Mesendoderm (in vitro differentiated cells): ENCODE results near the gene PGC.

Experiments
- DNase-seq: peaks from one replicate; pipeline ENCODE4 v3.0.0; 2013
- H2AK5ac ChIP-seq: 2 replicates; pipeline ENCODE4 v1.6.1; 2013; ENCODE audit warnings: low read length, inconsistent platforms
- H2BK120ac ChIP-seq: 2 replicates; pipeline ENCODE4 v1.6.1; 2013; ENCODE audit warnings: low read depth, mild to moderate bottlenecking, low read length, moderate library complexity, mixed read lengths
- H2BK15ac ChIP-seq: replicated peaks from 2 replicates; pipeline ENCODE4 v1.6.1; 2013; ENCODE audit warnings: low read depth, mild to moderate bottlenecking, moderate library complexity
- H2BK5ac ChIP-seq: 2 replicates; pipeline ENCODE4 v1.6.1; 2013; ENCODE audit warnings: low read length, inconsistent platforms
- H3K18ac ChIP-seq: 2 replicates; pipeline ENCODE4 v1.6.1; 2013; ENCODE audit warnings: mild to moderate bottlenecking, low read length, mixed read lengths
- H3K23ac ChIP-seq: one replicate; pipeline ENCODE4 v1.6.1; 2013; ENCODE audit warnings: low read length
- H3K27ac ChIP-seq: 2 replicates; pipeline ENCODE4 v1.5.1; 2013; ENCODE audit warnings: low read depth, mild to moderate bottlenecking, inconsistent platforms, low read length, moderate library complexity
- H3K27me3 ChIP-seq: 2 replicates; pipeline ENCODE4 v1.6.1; 2013; ENCODE audit warnings: low read length, control low read depth, mild to moderate bottlenecking, inconsistent platforms; ENCODE audit not compliant: insufficient read depth, poor library complexity
- H3K36me3 ChIP-seq: 2 replicates; pipeline ENCODE4 v1.6.1; 2013; ENCODE audit warnings: low read length, inconsistent platforms; ENCODE audit not compliant: control insufficient read depth, insufficient read depth
- H3K4ac ChIP-seq: one replicate; pipeline ENCODE4 v1.6.1; 2013; ENCODE audit warnings: low read depth, mild to moderate bottlenecking, low read length, moderate library complexity
- H3K4me1 ChIP-seq: 2 replicates; pipeline ENCODE4 v1.6.1; 2013; ENCODE audit warnings: low read depth, low read length, inconsistent platforms; ENCODE audit not compliant: control insufficient read depth
- H3K4me2 ChIP-seq: 2 replicates; pipeline ENCODE4 v1.6.1; 2013; ENCODE audit warnings: low read length
- H3K4me3 ChIP-seq: 2 replicates; pipeline ENCODE4 v1.5.1; 2013; ENCODE audit warnings: mild to moderate bottlenecking, low read length
- H3K56ac ChIP-seq: one replicate; pipeline ENCODE4 v1.6.1; 2013; ENCODE audit warnings: low read length
- H3K79me1 ChIP-seq: 2 replicates; pipeline ENCODE4 v1.6.1; 2013; ENCODE audit warnings: low read length, inconsistent platforms
- H3K79me2 ChIP-seq: 2 replicates; pipeline ENCODE4 v1.6.1; 2013; ENCODE audit warnings: mild to moderate bottlenecking, low read length; ENCODE audit not compliant: control insufficient read depth, insufficient read depth
- H3K9ac ChIP-seq: 2 replicates; pipeline ENCODE4 v1.6.1; 2013; ENCODE audit warnings: low read length, inconsistent platforms
- H4K5ac ChIP-seq: one replicate; pipeline ENCODE4 v1.6.1; 2013; ENCODE audit warnings: low read length
- H4K8ac ChIP-seq: one replicate; pipeline ENCODE4 v1.6.1; 2013; ENCODE audit warnings: low read depth, mild to moderate bottlenecking, control low read depth, low read length, moderate library complexity
- WGBS: extraction: QIAGEN DNeasy Blood & Tissue Kit; methylation state at CpG from one replicate; pipeline ENCODE4 v1.1.7; 2013; ENCODE audit warnings: low lambda C conversion rate, missing lambda C conversion rate; ENCODE audit not compliant: insufficient coverage; ENCODE audit errors: extremely low coverage; 5-methylcytosine and 5-hydroxymethylcytosine counted together

Gene PGC

DNA sequence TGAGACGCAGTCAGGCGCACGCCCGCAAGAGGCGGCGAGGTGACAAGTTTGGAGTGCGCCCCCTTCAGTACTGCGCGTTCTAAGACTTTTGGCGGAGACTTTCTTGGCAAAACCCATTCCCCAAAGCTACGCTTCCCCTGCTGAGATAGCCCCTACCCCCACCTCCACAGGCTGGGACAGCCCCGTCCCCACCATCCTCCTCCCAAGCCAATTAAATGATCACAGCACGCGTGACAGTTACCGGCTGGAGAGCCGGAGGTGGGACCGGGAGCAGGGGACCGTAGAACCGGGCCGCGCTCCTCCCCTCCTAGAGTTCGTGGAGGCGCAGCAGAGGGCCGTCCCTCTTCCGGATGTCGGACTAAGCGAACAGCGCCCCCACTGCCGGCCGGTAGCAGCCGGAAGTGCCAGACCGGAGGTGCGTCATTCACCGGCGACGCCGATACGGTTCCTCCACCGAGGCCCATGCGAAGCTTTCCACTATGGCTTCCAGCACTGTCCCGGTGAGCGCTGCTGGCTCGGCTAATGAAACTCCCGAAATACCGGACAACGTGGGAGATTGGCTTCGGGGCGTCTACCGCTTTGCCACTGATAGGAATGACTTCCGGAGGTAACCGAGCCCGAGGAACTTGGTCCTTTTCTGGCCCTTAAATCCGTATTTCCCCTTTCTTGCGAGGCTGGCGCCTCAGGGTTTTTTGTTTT lies 40.2 kb upstream of the PGC start, which contains the start of gene TOMM6:
TOMM6 (plus strand) TSS at position 476 of the 699 bp plus-strand sequence; CDS start at position 480, 4 bp downstream.
- peak within 1 kb of the TSS; percentile 98 for H2AK5ac ChIP-seq
- peaks cover 7% of the 10 kb centered on the region for H3K79me2 ChIP-seq
- peak within 1 kb of the TSS; percentile 98 for H3K4me2 ChIP-seq
- H3K56ac ChIP-seq, result peak within 1 kb of the TSS; percentile 99
- H2BK5ac ChIP-seq, result peak within 1 kb of the TSS; percentile 85
- peak within 1 kb of the TSS; percentile 26 for H4K5ac ChIP-seq
- WGBS, result no CpG with 5 or more reads among the region's 55 CpGs
- H3K9ac ChIP-seq, result peak within 1 kb of the TSS; percentile 99
- H3K18ac ChIP-seq, result peak within 1 kb of the TSS; percentile 64
- H3K4ac ChIP-seq, result peak within 1 kb of the TSS; percentile 95
- peaks cover 9% of the 10 kb centered on the region for H3K79me1 ChIP-seq
- no peak within 1 kb of the TSS for H3K23ac ChIP-seq
- H3K4me3 ChIP-seq, result peak within 1 kb of the TSS; percentile 100
- H3K27me3 ChIP-seq, result peaks cover 5% of the 10 kb centered on the region
- no peak within 1 kb of the TSS for H2BK15ac ChIP-seq
- peak within 1 kb of the TSS; percentile 87 for H4K8ac ChIP-seq
- H3K4me1 ChIP-seq, result no peaks in the 10 kb centered on the region
- peak; percentile 97 for DNase-seq
- H3K27ac ChIP-seq, result peak within 1 kb of the TSS; percentile 69
- H3K36me3 ChIP-seq, result peaks cover 7% of the 10 kb centered on the region
- H2BK120ac ChIP-seq, result no peak within 1 kb of the TSS

DNA sequence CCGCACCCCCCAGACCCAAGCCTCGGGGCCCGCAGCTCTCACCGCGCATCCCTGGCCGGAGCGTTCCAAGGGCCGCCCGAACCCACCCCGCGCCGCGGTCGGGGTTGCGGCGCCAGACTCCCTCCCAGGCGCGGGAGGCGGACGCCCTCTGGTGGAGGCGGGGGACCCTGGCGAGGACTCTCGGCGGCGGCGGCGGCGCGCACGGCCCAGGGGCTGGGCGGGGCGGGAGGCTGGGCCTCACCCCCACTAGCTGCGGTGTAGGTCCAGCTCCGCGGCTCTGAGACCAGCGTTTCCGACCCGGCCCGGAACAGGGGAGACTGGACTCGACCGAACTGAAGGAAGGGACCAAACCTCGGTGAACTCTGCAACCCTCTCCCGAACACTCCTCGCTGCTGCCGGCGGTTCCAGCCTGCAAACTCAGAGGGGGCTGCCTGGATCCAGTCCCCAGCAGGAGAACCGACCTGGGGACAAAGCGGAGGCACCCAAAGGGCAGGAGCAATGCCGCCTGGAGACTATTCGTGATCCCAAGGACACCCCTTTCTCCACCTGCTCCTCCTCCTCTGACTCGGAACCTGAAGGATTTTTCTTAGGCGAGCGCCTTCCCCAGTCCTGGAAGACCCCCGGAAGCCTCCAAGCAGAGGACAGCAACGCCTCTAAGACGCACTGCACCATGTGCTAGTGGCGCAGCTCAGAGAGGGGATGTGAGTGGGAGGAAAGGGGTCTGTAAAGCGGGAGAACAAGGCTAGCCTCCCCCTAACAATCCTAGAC lies 39.4 kb upstream of the PGC start:
- H2BK15ac ChIP-seq, result no peak overlapping the region
- H3K36me3 ChIP-seq, result peaks cover 7% of the 10 kb centered on the region
- H4K5ac ChIP-seq, result no peak overlapping the region
- H3K27ac ChIP-seq, result peak overlapping the region; percentile 57
- peak overlapping the region; percentile 97 for H3K56ac ChIP-seq
- peak; percentile 84 for DNase-seq
- no peak overlapping the region for H3K4ac ChIP-seq
- H4K8ac ChIP-seq, result no peak overlapping the region
- H3K79me2 ChIP-seq, result peaks cover 7% of the 10 kb centered on the region
- H3K4me3 ChIP-seq, result peak overlapping the region; percentile 71
- no peak overlapping the region for H3K18ac ChIP-seq
- no peak overlapping the region for H2BK120ac ChIP-seq
- no CpG with 5 or more reads among the region's 58 CpGs for WGBS
- no peaks in the 10 kb centered on the region for H3K4me1 ChIP-seq
- no peak overlapping the region for H2AK5ac ChIP-seq
- H3K23ac ChIP-seq, result no peak overlapping the region
- H2BK5ac ChIP-seq, result no peak overlapping the region
- peaks cover 9% of the 10 kb centered on the region for H3K79me1 ChIP-seq
- H3K27me3 ChIP-seq, result peaks cover 5% of the 10 kb centered on the region
- peak overlapping the region; percentile 98 for H3K4me2 ChIP-seq
- peak overlapping the region; percentile 88 for H3K9ac ChIP-seq

DNA sequence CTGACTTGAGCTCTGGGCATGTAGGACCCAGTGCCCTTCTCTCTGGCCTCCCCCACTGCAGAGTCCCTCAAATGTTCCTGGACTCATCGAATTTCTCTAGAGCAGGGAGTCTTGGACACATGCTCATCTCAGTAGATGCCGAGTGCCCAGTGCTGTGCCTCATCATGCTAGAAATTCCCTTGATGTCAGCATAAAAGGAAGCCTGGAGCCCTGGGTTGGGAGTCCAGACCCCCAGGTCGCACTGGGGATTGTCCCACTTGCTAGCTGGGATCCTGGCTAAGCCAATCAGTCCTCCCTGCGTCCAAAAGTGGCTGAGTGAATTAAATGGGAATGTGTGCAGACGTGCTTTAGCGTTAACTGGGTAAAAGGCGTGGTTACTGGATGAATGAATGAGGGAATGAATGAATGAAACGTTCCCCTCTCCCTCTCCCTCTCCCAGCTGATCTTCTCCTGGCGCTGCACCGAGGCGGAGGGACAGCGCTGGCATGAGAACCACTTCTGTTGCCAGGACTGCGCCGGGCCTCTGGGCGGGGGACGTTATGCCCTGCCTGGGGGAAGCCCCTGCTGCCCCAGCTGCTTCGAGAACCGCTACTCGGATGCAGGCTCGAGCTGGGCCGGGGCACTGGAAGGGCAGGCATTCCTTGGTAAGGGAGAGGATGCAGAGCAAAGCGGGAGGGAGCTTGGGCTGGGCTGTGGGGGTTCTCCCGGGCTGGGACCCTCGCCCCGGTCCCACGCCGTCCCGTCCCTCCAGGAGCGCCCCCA lies 38.7 kb upstream of the PGC start:
- no peak overlapping the region for H3K27ac ChIP-seq
- peaks cover 7% of the 10 kb centered on the region for H3K79me2 ChIP-seq
- H3K4me1 ChIP-seq, result no peaks in the 10 kb centered on the region
- H3K27me3 ChIP-seq, result peaks cover 5% of the 10 kb centered on the region
- no peak overlapping the region for H2AK5ac ChIP-seq
- no peak overlapping the region for H4K8ac ChIP-seq
- no peak overlapping the region for H2BK5ac ChIP-seq
- no peak overlapping the region for H3K4ac ChIP-seq
- H3K23ac ChIP-seq, result no peak overlapping the region
- H3K56ac ChIP-seq, result peak overlapping the region; percentile 69
- H3K18ac ChIP-seq, result no peak overlapping the region
- peak overlapping the region; percentile 6 for H3K4me3 ChIP-seq
- DNase-seq, result peak; percentile 48
- H4K5ac ChIP-seq, result no peak overlapping the region
- H3K4me2 ChIP-seq, result peak overlapping the region; percentile 21
- peaks cover 7% of the 10 kb centered on the region for H3K36me3 ChIP-seq
- peak overlapping the region; percentile 56 for H3K9ac ChIP-seq
- no peak overlapping the region for H2BK15ac ChIP-seq
- H2BK120ac ChIP-seq, result no peak overlapping the region
- peaks cover 9% of the 10 kb centered on the region for H3K79me1 ChIP-seq
- no CpG with 5 or more reads among the region's 29 CpGs for WGBS

DNA sequence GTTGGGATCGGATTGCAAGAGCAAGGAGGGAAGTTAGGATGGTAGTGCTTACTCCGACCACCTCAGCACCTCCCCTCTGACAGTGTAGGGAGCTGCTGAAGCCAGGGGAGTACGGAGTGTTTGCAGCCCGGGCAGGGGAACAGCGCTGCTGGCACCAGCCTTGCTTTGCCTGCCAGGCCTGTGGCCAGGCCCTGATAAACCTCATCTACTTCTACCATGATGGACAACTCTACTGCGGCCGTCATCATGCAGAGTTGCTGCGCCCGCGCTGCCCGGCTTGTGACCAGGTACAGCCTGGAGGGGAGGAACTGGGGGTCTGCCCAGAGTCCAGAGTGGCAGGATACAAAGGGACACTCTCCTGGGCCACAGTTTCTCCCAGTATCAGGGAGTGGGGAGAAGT lies 38.1 kb upstream of the PGC start:
- no peak overlapping the region for H2BK15ac ChIP-seq
- no peak overlapping the region for H3K23ac ChIP-seq
- WGBS, result no CpG with 5 or more reads among the region's 11 CpGs
- H3K4me2 ChIP-seq, result no peak overlapping the region
- H3K79me1 ChIP-seq, result peaks cover 9% of the 10 kb centered on the region
- H3K9ac ChIP-seq, result no peak overlapping the region
- H3K36me3 ChIP-seq, result peaks cover 7% of the 10 kb centered on the region
- peaks cover 5% of the 10 kb centered on the region for H3K27me3 ChIP-seq
- peaks cover 7% of the 10 kb centered on the region for H3K79me2 ChIP-seq
- no peak overlapping the region for H2BK5ac ChIP-seq
- H3K4me1 ChIP-seq, result no peaks in the 10 kb centered on the region
- no peak overlapping the region for H3K4ac ChIP-seq
- no peak overlapping the region for H2BK120ac ChIP-seq
- H3K56ac ChIP-seq, result peak overlapping the region; percentile 34
- no peak overlapping the region for H3K4me3 ChIP-seq
- no peak overlapping the region for H4K5ac ChIP-seq
- no peak overlapping the region for H2AK5ac ChIP-seq
- DNase-seq, result no peak
- H4K8ac ChIP-seq, result no peak overlapping the region
- H3K18ac ChIP-seq, result no peak overlapping the region
- no peak overlapping the region for H3K27ac ChIP-seq

DNA sequence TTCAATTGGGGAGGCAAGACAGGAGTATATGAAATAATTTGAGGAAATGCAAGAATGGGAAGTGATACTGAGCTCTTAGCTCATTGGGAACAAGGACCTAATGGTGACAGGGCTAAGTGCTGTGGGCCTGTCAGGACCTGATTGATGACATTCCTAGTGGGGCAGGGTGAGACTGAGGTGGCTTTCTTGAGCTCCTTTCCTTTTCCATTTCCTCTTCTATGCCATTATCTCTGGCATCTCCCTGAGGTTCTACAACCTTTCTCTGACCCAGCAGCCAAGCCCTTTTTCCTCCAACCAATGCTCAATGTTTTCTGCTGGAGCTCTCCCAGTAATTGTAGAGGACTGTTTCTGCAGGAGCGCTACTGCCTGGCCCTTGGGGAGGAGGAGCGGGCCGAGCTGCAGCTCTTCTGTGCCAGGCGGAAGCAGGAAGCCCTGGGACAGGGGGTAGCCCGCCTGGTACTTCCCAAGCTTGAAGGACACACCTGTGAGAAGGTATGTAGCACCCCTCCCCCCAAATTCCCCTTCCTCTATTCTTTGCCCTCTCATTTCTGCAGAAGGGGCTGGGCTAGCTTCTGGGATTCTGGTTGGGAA lies 37.5 kb upstream of the PGC start:
- peak; percentile 19 for DNase-seq
- Histone ChIP-seq H2BK120ac (no peak overlapping the region), H4K5ac (no peak overlapping the region), H4K8ac (no peak overlapping the region), H3K79me2 (peaks cover 7% of the 10 kb centered on the region), H3K27me3 (peaks cover 5% of the 10 kb centered on the region), H3K4me1 (no peaks in the 10 kb centered on the region), H3K4me3 (no peak overlapping the region), H2AK5ac (no peak overlapping the region), H3K4ac (no peak overlapping the region), H3K4me2 (no peak overlapping the region), H2BK5ac (no peak overlapping the region), H2BK15ac (no peak overlapping the region), H3K79me1 (peaks cover 7% of the 10 kb centered on the region), H3K18ac (no peak overlapping the region), H3K56ac (no peak overlapping the region), H3K36me3 (peaks cover 4% of the 10 kb centered on the region), H3K23ac (no peak overlapping the region), H3K9ac (no peak overlapping the region), H3K27ac (no peak overlapping the region)
- WGBS, result no CpG with 5 or more reads among the region's 5 CpGs
